Cardiac muscle cell (in vitro differentiated cells and primary cell): ENCODE results near the gene ATP6V1G1. TPM values are rescaled to one million over a fixed set of nuclear protein-coding genes. Genes with fewer than 3 reads are reported as not detected.
"Not testable (repeated sequence)": the region's sequence is repeated elsewhere in the genome, so short reads cannot be mapped to it uniquely, and the experiment has no call there.

Experiments used
- DNase-seq, 2 donors: peaks; one replicate each; pipeline versions ENCODE4 v3.0.0 to v3.0.0-alpha.2; 2010 to 2017; ENCODE audit warnings: low read depth in 1 of 2, low spot score in 1 of 2
- H3K27ac ChIP-seq: fragments of 200-600 bp; sonication (generic); 2 replicates; pipeline ENCODE4 v1.5.1; 2016
- H3K27me3 ChIP-seq: fragments of 200-600 bp; sonication (generic); 2 replicates; pipeline ENCODE4 v1.6.0; 2016; ENCODE audit warnings: control low read depth
- H3K36me3 ChIP-seq: fragments of 200-600 bp; sonication (generic); 2 replicates; pipeline ENCODE4 v1.5.1; 2016; ENCODE audit warnings: control low read depth
- H3K4me1 ChIP-seq: fragments of 200-600 bp; sonication (generic); 2 replicates; pipeline ENCODE4 v1.8.1; 2017; ENCODE audit warnings: low read depth, mild to moderate bottlenecking, mixed run types
- H3K4me3 ChIP-seq: fragments of 200-600 bp; sonication (generic); 2 replicates; pipeline ENCODE4 v1.5.1; 2016; ENCODE audit warnings: mild to moderate bottlenecking
- H3K9me3 ChIP-seq: fragments of 200-600 bp; sonication (generic); 2 replicates; pipeline ENCODE4 v1.5.1; 2017; ENCODE audit warnings: low read depth, mild to moderate bottlenecking, control low read depth
- polyA plus RNA-seq: library from polyadenylated mRNA; unstranded; fragments of >200 nt; fragmentation: Nextera tagmentation; extraction: Ambion mirVana; gene quantifications from 2 replicates; pipeline ENCODE4 v1.2.1, GENCODE V29; 2016
- total RNA-seq: library from RNA; depleted of rRNA; stranded (reverse); fragments of >200 nt; gene quantifications from 2 replicates; pipeline ENCODE4 v1.2.3, GENCODE V29; 2016
- TF ChIP-seq, protein P1 (sequence below): IDR thresholded peaks from 2 replicates; pipeline ENCODE4 v1.5.1; 2012; ENCODE audit warnings: low read depth, mild to moderate bottlenecking, low read length

ATP6V1G1 gene
- total and polyA plus RNA-seq, 2 experiments from 2014 or later, result 270 to 280 TPM

DNA sequence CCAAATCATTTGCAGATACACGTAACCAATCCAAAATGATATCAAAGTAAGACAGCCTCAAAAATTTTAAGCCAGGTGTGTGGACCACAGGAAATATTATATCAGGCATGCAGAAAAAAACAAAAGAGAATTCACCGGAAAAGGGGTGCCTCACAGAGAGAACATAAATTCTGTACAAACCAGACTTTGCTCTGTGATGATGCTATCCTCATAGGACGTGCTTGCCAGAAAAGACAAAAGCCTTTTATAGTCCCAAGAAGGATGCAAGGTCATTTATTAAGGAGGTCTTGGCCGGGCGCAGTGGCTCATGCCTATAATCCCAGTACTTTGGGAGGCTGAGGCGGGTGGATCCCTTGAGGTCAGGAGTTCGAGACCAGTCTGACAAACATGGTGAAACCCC is 16.8 kb upstream of the ATP6V1G1 start:
- no peaks in the 10 kb centered on the region for H3K9me3 ChIP-seq

DNA sequence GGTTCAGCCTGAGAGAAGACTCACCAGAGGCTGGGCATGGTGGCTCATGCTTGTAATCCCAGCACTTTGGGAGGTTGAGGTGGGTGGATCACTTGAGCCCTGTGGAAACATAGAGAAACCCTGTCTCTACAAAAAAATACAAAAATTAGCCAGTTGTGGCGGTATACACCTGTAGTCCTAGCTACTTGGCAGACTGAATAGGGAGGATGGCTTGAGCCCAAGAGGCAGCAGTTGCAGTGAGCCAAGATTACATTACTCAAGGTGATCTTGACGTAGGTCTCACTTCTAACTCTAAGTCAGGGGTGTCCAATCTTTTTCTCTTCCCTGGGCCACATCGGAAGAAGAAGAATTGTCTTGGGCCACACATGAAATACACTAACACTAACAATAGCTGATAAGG is 16.2 kb upstream of the ATP6V1G1 start:
- H3K4me1 ChIP-seq, result no peaks in the 10 kb centered on the region
- DNase-seq, result no peak
- TF ChIP-seq, protein P1, sequence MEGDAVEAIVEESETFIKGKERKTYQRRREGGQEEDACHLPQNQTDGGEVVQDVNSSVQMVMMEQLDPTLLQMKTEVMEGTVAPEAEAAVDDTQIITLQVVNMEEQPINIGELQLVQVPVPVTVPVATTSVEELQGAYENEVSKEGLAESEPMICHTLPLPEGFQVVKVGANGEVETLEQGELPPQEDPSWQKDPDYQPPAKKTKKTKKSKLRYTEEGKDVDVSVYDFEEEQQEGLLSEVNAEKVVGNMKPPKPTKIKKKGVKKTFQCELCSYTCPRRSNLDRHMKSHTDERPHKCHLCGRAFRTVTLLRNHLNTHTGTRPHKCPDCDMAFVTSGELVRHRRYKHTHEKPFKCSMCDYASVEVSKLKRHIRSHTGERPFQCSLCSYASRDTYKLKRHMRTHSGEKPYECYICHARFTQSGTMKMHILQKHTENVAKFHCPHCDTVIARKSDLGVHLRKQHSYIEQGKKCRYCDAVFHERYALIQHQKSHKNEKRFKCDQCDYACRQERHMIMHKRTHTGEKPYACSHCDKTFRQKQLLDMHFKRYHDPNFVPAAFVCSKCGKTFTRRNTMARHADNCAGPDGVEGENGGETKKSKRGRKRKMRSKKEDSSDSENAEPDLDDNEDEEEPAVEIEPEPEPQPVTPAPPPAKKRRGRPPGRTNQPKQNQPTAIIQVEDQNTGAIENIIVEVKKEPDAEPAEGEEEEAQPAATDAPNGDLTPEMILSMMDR, result no peak
- no peak overlapping the region for H3K27ac ChIP-seq
- no peaks in the 10 kb centered on the region for H3K36me3 ChIP-seq
- no peak overlapping the region for H3K4me3 ChIP-seq
- no peaks in the 10 kb centered on the region for H3K27me3 ChIP-seq
- H3K9me3 ChIP-seq, result no peaks in the 10 kb centered on the region

More for the DNA sequence above, 16.8 kb upstream of the ATP6V1G1 start:
- H3K36me3 ChIP-seq, result no peaks in the 10 kb centered on the region
- H3K27ac ChIP-seq, result no peak overlapping the region
- no peaks in the 10 kb centered on the region for H3K4me1 ChIP-seq
- TF ChIP-seq, protein P1, result no peak
- DNase-seq, result no peak
- no peaks in the 10 kb centered on the region for H3K27me3 ChIP-seq
- no peak overlapping the region for H3K4me3 ChIP-seq

DNA sequence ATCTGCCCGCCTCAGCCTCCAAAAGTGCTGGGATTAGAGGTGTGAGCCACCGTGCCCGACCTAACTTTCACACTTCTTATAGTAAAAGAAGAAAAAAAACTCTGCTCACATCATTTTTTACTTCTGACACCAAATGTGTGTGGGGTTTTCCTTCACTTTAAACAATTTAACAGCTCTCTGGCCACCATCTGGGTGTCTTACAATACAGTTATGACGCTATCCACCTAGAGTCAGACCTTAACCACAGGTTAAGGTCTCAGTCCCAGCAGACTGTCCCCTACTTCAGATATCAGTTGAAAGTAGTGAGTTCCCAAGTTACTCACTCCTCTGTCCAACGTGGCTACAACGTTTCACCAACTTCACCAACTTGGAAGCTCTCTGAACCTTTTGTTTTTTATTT is 15.4 kb upstream of the ATP6V1G1 start:
- no peak for DNase-seq
- H3K4me1 ChIP-seq, result no peaks in the 10 kb centered on the region
- TF ChIP-seq, protein P1, result no peak
- no peak overlapping the region for H3K27ac ChIP-seq
- H3K9me3 ChIP-seq, result no peaks in the 10 kb centered on the region
- no peak overlapping the region for H3K4me3 ChIP-seq
- no peaks in the 10 kb centered on the region for H3K36me3 ChIP-seq
- no peaks in the 10 kb centered on the region for H3K27me3 ChIP-seq

DNA sequence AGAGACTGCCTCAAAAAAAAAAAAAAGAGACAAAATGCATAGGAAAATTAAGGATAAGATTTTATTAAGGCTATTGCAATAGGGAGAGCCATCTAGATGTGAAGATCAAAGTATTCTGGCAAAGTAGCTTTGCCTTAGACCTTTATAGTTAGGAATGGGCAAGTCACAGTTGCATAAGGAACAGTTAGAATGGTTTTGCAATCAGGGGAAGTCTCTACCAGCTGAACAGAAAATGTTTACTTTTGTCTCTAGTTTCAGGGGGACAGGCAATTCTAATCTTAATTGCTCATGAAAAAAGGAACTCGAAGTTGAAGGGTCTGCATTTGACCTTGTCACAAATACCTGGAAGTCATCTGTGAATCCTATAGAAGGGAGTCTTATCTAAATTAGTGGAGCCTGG is 13.1 kb upstream of the ATP6V1G1 start:
- H3K36me3 ChIP-seq, result no peaks in the 10 kb centered on the region
- no peak overlapping the region for H3K27ac ChIP-seq
- H3K4me1 ChIP-seq, result no peaks in the 10 kb centered on the region
- H3K4me3 ChIP-seq, result no peak overlapping the region
- no peaks in the 10 kb centered on the region for H3K27me3 ChIP-seq
- TF ChIP-seq, protein P1, result no peak
- DNase-seq, result no peak
- H3K9me3 ChIP-seq, result no peaks in the 10 kb centered on the region

GRCh38 chr9:114576779-114577178 is 10.8 kb upstream of the ATP6V1G1 start:
- not testable (repeated sequence) for H3K36me3 ChIP-seq, H3K4me1 ChIP-seq, H3K27me3 ChIP-seq, DNase-seq, H3K9me3 ChIP-seq, H3K4me3 ChIP-seq, H3K27ac ChIP-seq

- H3K27me3 ChIP-seq, H3K4me3 ChIP-seq, DNase-seq, H3K36me3 ChIP-seq, H3K4me1 ChIP-seq, H3K9me3 ChIP-seq, H3K27ac ChIP-seq: not testable (repeated sequence)
These were observed 9.4 kb upstream of the ATP6V1G1 start for GRCh38 chr9:114578134-114578533.

DNA sequence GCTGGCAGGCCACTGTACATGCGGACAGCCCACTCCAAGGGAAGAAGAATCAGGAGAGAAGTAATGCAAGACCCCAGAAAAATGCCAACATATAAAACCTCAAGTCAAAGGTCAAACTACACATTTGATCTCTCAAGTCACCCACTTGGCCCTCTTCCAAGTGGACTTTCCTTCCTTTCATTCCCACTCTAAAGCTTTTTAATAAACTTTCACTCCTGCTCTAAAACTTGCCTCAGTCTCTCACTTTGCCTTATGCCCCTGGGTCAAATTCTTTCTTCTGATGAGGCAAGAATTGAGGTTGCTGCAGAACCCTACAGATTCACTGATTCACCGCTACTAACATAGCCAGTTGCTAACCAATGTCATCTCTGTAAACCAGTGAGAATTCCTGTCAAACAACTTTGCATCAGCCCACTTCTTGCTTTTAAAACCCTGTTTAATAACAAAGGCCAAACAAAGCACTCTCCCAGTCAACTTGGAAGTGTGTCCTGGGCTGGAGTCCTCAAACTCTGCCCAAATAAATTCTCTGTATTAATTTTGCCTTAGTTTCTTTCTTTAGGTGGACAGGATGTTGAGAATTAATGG is 6.9 kb upstream of the ATP6V1G1 start:
- Histone ChIP-seq H3K4me1 (no peaks in the 10 kb centered on the region), H3K27me3 (no peaks in the 10 kb centered on the region), H3K27ac (no peak overlapping the region), H3K4me3 (no peak overlapping the region), H3K9me3 (no peaks in the 10 kb centered on the region), H3K36me3 (no peaks in the 10 kb centered on the region)
- no peak for DNase-seq
- TF ChIP-seq, protein P1, result no peak
